Muscle of leg (tissue), 11 donors: ENCODE data around the gene ZBTB45. TPM values are rescaled to one million over a fixed set of nuclear protein-coding genes. Genes with fewer than 3 reads are reported as not detected.

ENCODE experiments used
- DNase-seq: peaks from one replicate; pipeline ENCODE4 v3.0.0; 2013
- H3K27ac ChIP-seq: one replicate; pipeline ENCODE4 v1.5.1; 2013; ENCODE audit warnings: mild to moderate bottlenecking, low read length, control low read depth
- H3K27me3 ChIP-seq: one replicate; pipeline ENCODE4 v1.6.1; 2013; ENCODE audit warnings: low read length; ENCODE audit not compliant: control insufficient read depth, insufficient read depth
- H3K36me3 ChIP-seq: one replicate; pipeline ENCODE4 v1.6.1; 2013; ENCODE audit warnings: low read length; ENCODE audit not compliant: control insufficient read depth, insufficient read depth
- H3K4me1 ChIP-seq: one replicate; pipeline ENCODE4 v1.6.1; 2013; ENCODE audit warnings: low read length; ENCODE audit not compliant: control insufficient read depth, insufficient read depth
- H3K4me3 ChIP-seq: one replicate; pipeline ENCODE4 v1.5.1; 2013; ENCODE audit warnings: low read length, control low read depth
- H3K9me3 ChIP-seq: replicated peaks from 2 replicates; pipeline ENCODE4 v1.6.1; 2013; ENCODE audit warnings: low read depth, low read length; ENCODE audit not compliant: control insufficient read depth
- WGBS: methylation state at CpG from one replicate; pipeline ENCODE4 v1.1.5; 2013; ENCODE audit warnings: missing lambda C conversion rate; ENCODE audit not compliant: insufficient coverage; 5-methylcytosine and 5-hydroxymethylcytosine counted together
- polyA plus RNA-seq, 8 donors: library from polyadenylated mRNA; unstranded; fragments of 120-200 nt; gene quantifications; one replicate each; pipeline versions ENCODE4 v1.2.1 to v1.2.3, GENCODE V29; 2013; ENCODE audit warnings: inconsistent platforms in 1 of 8, low replicate concordance in 1 of 8; ENCODE audit not compliant: insufficient read length in 8 of 8, insufficient read depth in 1 of 8
- total RNA-seq: library from RNA; stranded (reverse); fragments of 120-200 nt; gene quantifications from one replicate; pipeline ENCODE4 v1.2.4, GENCODE V29; 2013

The ZBTB45 gene
- total and polyA plus RNA-seq, 9 donors: 3.0 to 12.4 (median 10.5) TPM

DNA sequence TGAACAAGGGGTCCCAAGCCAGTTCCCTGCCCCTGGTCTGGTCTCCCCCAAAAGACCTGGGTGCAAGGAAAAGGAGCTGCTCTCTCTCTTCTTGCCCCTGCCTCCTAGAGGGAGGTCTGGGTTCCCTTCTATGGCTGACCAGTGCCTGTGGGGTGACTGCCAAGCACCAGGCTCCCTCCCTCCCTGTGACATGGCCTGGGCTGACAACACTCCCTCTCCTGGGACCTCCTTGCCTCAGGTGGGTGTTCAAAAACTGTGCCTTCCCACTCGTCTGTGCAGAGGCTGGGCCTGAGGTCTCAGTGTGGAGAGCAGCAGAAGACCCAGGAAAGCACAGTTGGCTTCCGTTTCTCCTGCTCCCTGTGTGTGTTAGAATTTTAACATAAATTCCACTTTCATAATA lies 38.8 kb downstream of the ZBTB45 start:
- Histone ChIP-seq H3K9me3 (no peaks in the 10 kb centered on the region), H3K27ac (no peak overlapping the region), H3K4me3 (no peak overlapping the region), H3K4me1 (peaks cover 11% of the 10 kb centered on the region), H3K36me3 (peaks cover 34% of the 10 kb centered on the region), H3K27me3 (no peaks in the 10 kb centered on the region)
- WGBS: no CpG with 5 or more reads among the region's 2 CpGs
- DNase-seq: no peak

DNA sequence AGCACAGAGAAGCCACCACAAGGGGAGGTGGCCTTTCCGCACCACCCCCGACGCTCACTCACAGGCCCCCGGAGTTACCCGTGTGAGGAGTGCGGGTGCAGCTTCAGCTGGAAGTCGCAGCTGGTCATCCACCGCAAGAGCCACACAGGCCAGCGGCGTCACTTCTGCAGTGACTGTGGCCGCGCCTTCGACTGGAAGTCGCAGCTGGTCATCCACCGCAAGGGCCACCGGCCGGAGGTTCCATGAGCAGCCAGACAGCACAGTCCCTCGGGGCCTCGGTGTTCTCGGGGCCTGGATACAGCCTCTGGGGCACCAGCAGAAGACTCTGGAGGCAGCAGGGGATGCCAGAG lies 39.2 kb downstream of the ZBTB45 start:
- WGBS: 85% methylated on average over 20 of the region's 20 CpGs
- H3K9me3 ChIP-seq: no peaks in the 10 kb centered on the region
- H3K27me3 ChIP-seq: no peaks in the 10 kb centered on the region
- no peak for DNase-seq
- peaks cover 34% of the 10 kb centered on the region for H3K36me3 ChIP-seq
- no peak overlapping the region for H3K4me3 ChIP-seq
- peaks cover 12% of the 10 kb centered on the region for H3K4me1 ChIP-seq
- H3K27ac ChIP-seq: no peak overlapping the region

GRCh38 chr19:58479736-58480480 lies 39.7 kb downstream of the ZBTB45 start:
- H3K9me3 ChIP-seq: no peaks in the 10 kb centered on the region
- H3K4me3 ChIP-seq: no peak overlapping the region
- H3K4me1 ChIP-seq: peaks cover 18% of the 10 kb centered on the region
- peaks cover 34% of the 10 kb centered on the region for H3K36me3 ChIP-seq
- H3K27me3 ChIP-seq: no peaks in the 10 kb centered on the region
- WGBS: 87% methylated on average over 26 of the region's 28 CpGs
- no peak overlapping the region for H3K27ac ChIP-seq
- DNase-seq: no peak

- WGBS: 88% methylated on average over 4 of the region's 7 CpGs
- H3K27ac ChIP-seq: no peak overlapping the region
- H3K27me3 ChIP-seq: no peaks in the 10 kb centered on the region
- no peak overlapping the region for H3K4me3 ChIP-seq
- peaks cover 34% of the 10 kb centered on the region for H3K36me3 ChIP-seq
- no peaks in the 10 kb centered on the region for H3K9me3 ChIP-seq
- peaks cover 19% of the 10 kb centered on the region for H3K4me1 ChIP-seq
- no peak for DNase-seq
Measured at GRCh38 chr19:58479303-58479702, 40.3 kb downstream of the ZBTB45 start.

DNA sequence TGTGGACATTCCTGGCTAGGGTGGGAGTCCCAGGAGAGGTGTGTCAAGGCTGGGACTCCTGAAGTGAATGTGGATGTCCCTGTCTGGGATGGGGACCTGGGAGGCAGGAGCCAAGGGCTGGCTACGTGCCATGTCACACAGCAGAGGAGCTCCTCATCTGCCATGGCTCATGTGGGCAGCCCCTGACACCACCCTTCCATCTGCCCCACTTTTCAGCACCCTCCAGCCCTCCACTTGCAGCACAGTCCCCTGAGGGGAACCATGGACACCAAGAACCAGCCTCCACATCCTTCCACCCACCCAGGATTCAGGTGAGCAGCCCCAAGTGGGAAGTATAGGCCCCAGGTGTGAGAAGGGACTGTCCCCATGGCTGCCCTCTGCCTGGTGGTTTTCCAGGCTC lies 41.7 kb downstream of the ZBTB45 start:
- H3K36me3 ChIP-seq: peaks cover 44% of the 10 kb centered on the region

DNA sequence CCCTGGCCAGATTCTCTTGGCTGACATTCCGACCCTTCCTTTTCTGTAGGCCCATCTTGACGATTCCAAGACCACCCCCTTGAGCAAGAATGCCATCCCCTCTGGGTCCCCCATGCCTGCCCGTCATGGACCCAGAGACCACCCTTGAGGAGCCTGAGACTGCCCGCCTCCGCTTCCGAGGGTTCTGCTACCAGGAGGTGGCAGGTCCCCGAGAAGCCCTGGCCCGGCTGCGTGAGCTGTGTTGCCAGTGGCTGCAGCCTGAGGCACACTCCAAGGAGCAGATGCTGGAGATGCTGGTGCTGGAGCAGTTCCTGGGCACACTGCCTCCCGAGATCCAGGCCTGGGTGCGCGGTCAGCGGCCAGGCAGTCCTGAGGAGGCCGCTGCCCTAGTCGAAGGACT lies 42.5 kb downstream of the ZBTB45 start:
- no peaks in the 10 kb centered on the region for H3K27me3 ChIP-seq
- 84% methylated on average over 10 of the region's 15 CpGs for WGBS
- peak overlapping the region; percentile 44 for H3K27ac ChIP-seq
- peaks cover 19% of the 10 kb centered on the region for H3K4me1 ChIP-seq
- H3K4me3 ChIP-seq: no peak overlapping the region
- no peak for DNase-seq
- H3K9me3 ChIP-seq: no peaks in the 10 kb centered on the region
- peaks cover 48% of the 10 kb centered on the region for H3K36me3 ChIP-seq

More for the DNA sequence above, 41.7 kb downstream of the ZBTB45 start:
- H3K27me3 ChIP-seq: no peaks in the 10 kb centered on the region
- no CpG with 5 or more reads among the region's 1 CpG for WGBS
- H3K4me3 ChIP-seq: no peak overlapping the region
- H3K4me1 ChIP-seq: peaks cover 19% of the 10 kb centered on the region
- no peak for DNase-seq
- no peak overlapping the region for H3K27ac ChIP-seq
- H3K9me3 ChIP-seq: no peaks in the 10 kb centered on the region

DNA sequence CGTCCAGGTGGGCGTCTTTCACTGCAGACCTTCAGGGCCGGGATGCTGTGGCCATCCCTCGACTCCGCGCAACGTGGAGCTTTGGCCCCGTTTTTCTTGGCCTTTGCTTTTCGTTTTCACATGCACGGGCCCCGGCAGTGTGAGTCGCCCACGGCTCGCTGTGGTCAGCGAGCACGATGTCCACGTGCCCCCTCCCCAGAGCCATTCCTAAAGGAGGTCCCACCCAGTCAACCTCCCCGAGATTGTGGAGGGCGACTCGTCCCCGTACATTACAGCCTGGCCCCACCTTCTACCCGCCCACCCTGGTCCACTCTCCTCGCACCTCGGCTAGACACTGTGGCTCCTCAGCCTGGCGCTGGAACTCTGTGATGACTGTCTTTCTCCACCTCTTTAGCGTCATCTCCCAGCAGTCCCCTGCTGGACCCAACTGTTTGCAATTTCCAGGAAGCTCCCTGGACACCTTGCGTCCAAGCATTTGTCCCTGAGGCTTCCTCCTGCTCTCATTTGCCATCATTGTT lies 43.1 kb downstream of the ZBTB45 start:
- WGBS: 3% methylated on average over 22 of the region's 27 CpGs
- Histone ChIP-seq H3K9me3 (no peaks in the 10 kb centered on the region), H3K4me1 (peaks cover 19% of the 10 kb centered on the region), H3K4me3 (peak overlapping the region; percentile 85), H3K36me3 (peaks cover 53% of the 10 kb centered on the region), H3K27ac (peak overlapping the region; percentile 94), H3K27me3 (no peaks in the 10 kb centered on the region)
- peak; percentile 56 for DNase-seq

DNA sequence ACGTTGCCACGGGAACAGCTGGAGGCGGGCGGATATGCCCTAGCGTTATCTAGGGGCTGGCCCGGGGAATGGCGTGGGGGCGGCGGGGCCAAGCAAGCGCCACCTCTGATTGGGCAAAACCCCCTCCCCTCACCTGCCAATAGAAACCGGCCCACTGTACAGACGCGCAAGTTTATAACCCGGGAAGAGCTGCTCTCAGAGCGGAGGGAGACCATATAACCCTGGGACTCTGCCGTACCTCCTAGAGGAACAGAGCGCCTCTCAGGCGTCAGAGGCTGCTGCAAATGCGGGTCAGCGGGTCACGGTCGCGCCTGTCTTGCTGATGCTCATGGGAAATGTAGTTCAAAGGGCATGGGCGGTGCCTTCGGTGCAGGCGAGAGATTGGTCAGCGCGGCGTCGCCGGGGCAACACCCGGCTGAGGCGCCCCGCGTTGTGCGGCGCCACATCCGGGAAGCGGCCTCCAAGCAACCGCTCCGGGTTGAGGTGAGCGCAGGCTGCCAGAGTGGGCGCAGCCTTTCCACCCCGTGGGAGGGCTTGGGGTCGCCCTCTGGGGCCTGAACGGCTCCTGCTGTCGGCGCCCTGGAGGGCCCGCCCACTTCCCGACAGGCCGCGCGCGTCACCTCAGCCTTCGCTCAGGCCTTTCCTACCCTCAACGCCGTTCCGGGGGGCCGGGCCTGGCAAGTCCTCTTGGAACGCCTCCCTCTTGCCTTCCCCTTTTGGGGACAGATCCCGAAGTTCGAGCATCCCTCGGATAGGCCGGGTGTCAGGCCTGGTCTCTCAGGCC lies 43.7 kb downstream of the ZBTB45 start, which contains the start of gene ZNF446:
TSS of gene ZNF446 (plus strand) at position 639 of the 784 bp plus-strand sequence. CDS start 867 bp downstream, outside the sequence.
- peak; percentile 99 for DNase-seq
- H3K4me3 ChIP-seq: peak within 1 kb of the TSS; percentile 85
- peaks cover 19% of the 10 kb centered on the region for H3K4me1 ChIP-seq
- H3K27me3 ChIP-seq: no peaks in the 10 kb centered on the region
- peaks cover 49% of the 10 kb centered on the region for H3K36me3 ChIP-seq
- H3K9me3 ChIP-seq: no peaks in the 10 kb centered on the region
- WGBS: under 1% methylated on average over 64 of the region's 64 CpGs
- peak within 1 kb of the TSS; percentile 94 for H3K27ac ChIP-seq

DNA sequence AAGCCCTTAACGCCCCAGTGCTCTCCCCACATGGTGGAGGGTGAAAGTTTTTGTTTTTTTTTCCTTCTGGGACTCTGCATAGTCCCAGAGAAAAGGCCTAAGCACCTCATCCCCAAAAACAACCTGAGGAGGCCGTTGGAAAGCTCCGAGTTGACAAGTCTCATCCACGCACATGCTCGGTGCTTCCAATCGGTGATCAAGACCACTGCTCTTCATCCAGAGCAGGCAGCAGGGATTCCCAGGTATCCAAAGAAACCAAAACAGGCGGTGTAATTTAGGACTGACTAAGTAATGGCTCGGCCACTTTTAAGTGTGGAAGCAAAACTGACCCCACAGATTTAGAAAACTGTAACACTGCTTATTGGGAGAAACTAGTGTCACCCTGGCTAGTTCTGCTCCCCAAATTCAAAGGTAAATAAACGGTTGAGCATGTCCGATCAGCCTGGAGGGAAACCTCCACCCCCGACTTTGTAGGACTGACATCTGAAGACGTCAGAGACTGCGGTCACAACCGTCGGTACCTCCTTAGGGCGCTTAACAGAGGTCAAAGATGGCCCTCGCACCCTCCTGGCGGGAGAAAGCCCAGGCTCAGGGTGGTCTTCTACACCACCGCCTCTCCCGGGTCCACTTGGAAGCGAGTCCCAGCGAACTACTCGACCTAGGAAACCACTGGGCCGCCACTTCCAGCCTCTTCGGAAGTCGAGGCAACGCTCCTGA lies 44.5 kb downstream of the ZBTB45 start:
- 22% methylated on average over 25 of the region's 27 CpGs for WGBS
- no peaks in the 10 kb centered on the region for H3K27me3 ChIP-seq
- H3K36me3 ChIP-seq: peaks cover 48% of the 10 kb centered on the region
- H3K4me1 ChIP-seq: peaks cover 19% of the 10 kb centered on the region
- DNase-seq: no peak
- peak overlapping the region; percentile 94 for H3K27ac ChIP-seq
- H3K9me3 ChIP-seq: no peaks in the 10 kb centered on the region
- peak overlapping the region; percentile 85 for H3K4me3 ChIP-seq
